Measurements from ENCODE around the gene PSMD13.

PSMD13 gene

GRCh38 chr11:257766-258493, 21.2 kb downstream of the PSMD13 start:
- Histone ChIP-seq H3K36me3 (peaks cover 10% of the 10 kb centered on the region), H3K4me3 (ENCODE audit: low read depth in 1 of 2, low read length in 1 of 2) (no peak overlapping the region), H3K27me3 (peaks cover 5% of the 10 kb centered on the region), H3K4me1 (ENCODE audit: control insufficient read depth in 1 of 2, insufficient read depth in 1 of 2, low read depth in 1 of 2, low read length in 1 of 2) (no peaks in the 10 kb centered on the region), H3K27ac (no peak overlapping the region), H3K9me3 (no peaks in the 10 kb centered on the region)
- no peak for TF ChIP-seq CTCF (IDR thresholded peaks at IDR 0.05)

- no peaks in the 10 kb centered on the region for H3K36me3 ChIP-seq
- H3K4me3 ChIP-seq (ENCODE audit: low read depth in 1 of 2, low read length in 1 of 2) = no peak overlapping the region
- H3K27me3 ChIP-seq = peaks cover 5% of the 10 kb centered on the region
- H3K4me1 ChIP-seq (ENCODE audit: control insufficient read depth in 1 of 2, insufficient read depth in 1 of 2, low read depth in 1 of 2, low read length in 1 of 2) = no peaks in the 10 kb centered on the region
- H3K27ac ChIP-seq = no peak overlapping the region
- TF ChIP-seq CTCF (IDR thresholded peaks at IDR 0.05) = no peak
- no peaks in the 10 kb centered on the region for H3K9me3 ChIP-seq
These were observed 22.6 kb downstream of the PSMD13 start for GRCh38 chr11:259413-259812.

GRCh38 chr11:261624-262023, 24.8 kb downstream of the PSMD13 start:
- H3K4me1 ChIP-seq (ENCODE audit: control insufficient read depth in 1 of 2, insufficient read depth in 1 of 2, low read depth in 1 of 2, low read length in 1 of 2) = no peaks in the 10 kb centered on the region
- no peak overlapping the region for H3K4me3 ChIP-seq (ENCODE audit: low read depth in 1 of 2, low read length in 1 of 2)
- H3K9me3 ChIP-seq = no peaks in the 10 kb centered on the region
- no peak overlapping the region for H3K27ac ChIP-seq
- H3K36me3 ChIP-seq = no peaks in the 10 kb centered on the region
- peaks cover 5% of the 10 kb centered on the region for H3K27me3 ChIP-seq
- no peak for TF ChIP-seq CTCF (IDR thresholded peaks at IDR 0.05)

- H3K4me1 ChIP-seq (ENCODE audit: control insufficient read depth in 1 of 2, insufficient read depth in 1 of 2, low read depth in 1 of 2, low read length in 1 of 2) = peaks cover 35 to 38% of the 10 kb centered on the region in 2 experiments
- peak overlapping the region; percentile 70 for H3K27ac ChIP-seq
- no peak for TF ChIP-seq CTCF (IDR thresholded peaks at IDR 0.05)
These were observed 30.1 kb downstream of the PSMD13 start for GRCh38 chr11:266676-267439.

DNA sequence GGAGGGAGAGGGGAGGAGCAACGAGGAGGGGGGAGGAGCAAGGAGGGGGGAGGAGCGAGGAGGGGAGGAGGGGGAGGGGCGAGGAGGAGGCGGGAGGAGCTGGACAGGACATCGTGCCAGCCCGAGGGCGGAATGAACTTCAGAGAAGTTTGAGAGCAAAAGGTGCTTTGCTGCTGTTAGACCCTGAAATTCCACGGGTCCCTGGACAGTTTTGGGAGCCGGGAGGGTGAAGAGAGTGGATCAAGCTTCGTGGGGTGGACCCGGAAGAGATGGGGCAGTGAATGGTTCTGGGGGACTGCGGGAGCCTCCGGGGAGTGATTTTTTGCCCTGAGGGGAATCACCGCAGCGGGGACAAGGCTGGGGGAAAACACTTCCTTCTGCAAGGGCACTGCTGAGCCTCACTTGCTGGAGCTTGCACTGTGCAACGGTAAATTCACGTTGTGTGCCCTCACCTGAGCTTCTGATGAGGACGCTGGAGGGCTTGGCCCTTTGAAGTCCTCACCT, 30.8 kb downstream of the PSMD13 start:
- Histone ChIP-seq H3K4me1 (ENCODE audit: control insufficient read depth in 1 of 2, insufficient read depth in 1 of 2, low read depth in 1 of 2, low read length in 1 of 2) (peaks cover 35 to 38% of the 10 kb centered on the region in 2 experiments), H3K27ac (peak overlapping the region; percentile 100), H3K9me3 (no peaks in the 10 kb centered on the region), H3K27me3 (no peaks in the 10 kb centered on the region), H3K4me3 (ENCODE audit: low read depth in 1 of 2, low read length in 1 of 2) (peak overlapping the region; percentile 79 to 99), H3K36me3 (no peaks in the 10 kb centered on the region)
- peak; percentile 9 for TF ChIP-seq CTCF (IDR thresholded peaks at IDR 0.05)

More at GRCh38 chr11:266676-267439, 30.1 kb downstream of the PSMD13 start:
- H3K4me3 ChIP-seq (ENCODE audit: low read depth in 1 of 2, low read length in 1 of 2) = no peak overlapping the region
- no peaks in the 10 kb centered on the region for H3K27me3 ChIP-seq
- H3K36me3 ChIP-seq = no peaks in the 10 kb centered on the region
- no peaks in the 10 kb centered on the region for H3K9me3 ChIP-seq
